Kidney (tissue), 14 donors: ENCODE measurements around the gene NAA11. TPM values are rescaled to one million over a fixed set of nuclear protein-coding genes. Genes with fewer than 3 reads are reported as not detected.

Experiments used
- DNase-seq, 5 donors: peaks; one replicate each; pipeline ENCODE4 v3.0.0-alpha.2; 2013 to 2020
- FAIRE-seq: peaks from 2 replicates; lab custom pipeline; 2012; peaks lifted over from hg19 to GRCh38; lab: Jason Lieb, UNC
- H3K27ac ChIP-seq, 2 donors: one replicate each; pipeline ENCODE4 v1.7.0; 2013; ENCODE audit warnings: low read depth in 2 of 2, low read length in 2 of 2, inconsistent platforms in 1 of 2
- H3K27me3 ChIP-seq: one replicate; pipeline ENCODE4 v1.7.1; 2013; ENCODE audit warnings: low read length, inconsistent platforms; ENCODE audit not compliant: control insufficient read depth, insufficient read depth
- H3K36me3 ChIP-seq, 3 donors: one replicate each; pipeline versions ENCODE4 v1.7.0 to v1.7.1; 2013; ENCODE audit warnings: low read length in 3 of 3, control low read depth in 1 of 3, inconsistent platforms in 1 of 3; ENCODE audit not compliant: insufficient read depth in 3 of 3, control insufficient read depth in 2 of 3
- H3K4me1 ChIP-seq, 3 donors: one replicate each; pipeline versions ENCODE4 v1.7.0 to v1.7.1; 2013; ENCODE audit warnings: low read length in 3 of 3, inconsistent platforms in 1 of 3, low read depth in 1 of 3; ENCODE audit not compliant: control insufficient read depth in 2 of 3, insufficient read depth in 2 of 3
- H3K4me3 ChIP-seq, 3 donors: one replicate each; pipeline versions ENCODE4 v1.7.0 to v1.8.1; 2013; ENCODE audit warnings: low read length in 3 of 3, control low read depth in 1 of 3, inconsistent platforms in 1 of 3
- H3K9ac ChIP-seq, 3 donors: one replicate each; pipeline versions ENCODE4 v1.7.0 to v1.7.1; 2013; ENCODE audit warnings: low read length in 3 of 3, control low read depth in 1 of 3, inconsistent platforms in 1 of 3
- H3K9me3 ChIP-seq, 3 donors: one replicate each; pipeline versions ENCODE4 v1.7.0 to v1.7.1; 2013; ENCODE audit warnings: low read length in 3 of 3, control low read depth in 1 of 3, inconsistent platforms in 1 of 3; ENCODE audit not compliant: control insufficient read depth in 2 of 3, insufficient read depth in 1 of 3
- CTCF ChIP-seq: IDR thresholded peaks from 3 replicates; pipeline ENCODE4 v1.5.1; 2012; ENCODE audit warnings: mild to moderate bottlenecking, moderate library complexity, borderline replicate concordance; ENCODE audit not compliant: insufficient read depth; ENCODE audit errors: extremely low read depth
- intact Hi-C: fragments of 100-400 bp; cut with DNase I; formaldehyde crosslinking; loops from one replicate; pipeline ENCODE4 v1.11.1; 2022
- polyA plus RNA-seq: library from polyadenylated mRNA; stranded (reverse); fragments of 350-450 nt; fragmentation: Illumina TruSeq; extraction: RNeasy Lipid Tissue Mini Kit (QIAGEN cat#74804); gene quantifications from one replicate; pipeline ENCODE4 v1.2.3, GENCODE V29; 2014; ENCODE audit warnings: low read depth, low replicate concordance; ENCODE audit not compliant: insufficient read depth
- total RNA-seq: library from RNA; stranded (reverse); fragmentation: NEBNext Ultra II Directional; extraction: Animal tissue kit (Norgen Biotek cat#: 25700); gene quantifications from one replicate; pipeline ENCODE4 v1.2.1, GENCODE V29; 2021
- donor health status: control.
- donor health status: control.
- donor health status: control.
- donor health status: control.
- donor health status: control.
- donor health status: DM: yes; HTN: yes; CAD: no.
- donor health status: Normal renal cell carcinoma (clear cell type).

NAA11 gene
- total and polyA plus RNA-seq, 2 donors from 2014 or later: not detected

GRCh38 chr4:79272761-79273160 is 53.1 kb downstream of the NAA11 start:
- H3K4me1 ChIP-seq: no peaks in the 10 kb centered on the region
- FAIRE-seq: no peak
- no peaks in the 10 kb centered on the region for H3K27me3 ChIP-seq
- no peak overlapping the region for H3K4me3 ChIP-seq
- no peak overlapping the region for H3K27ac ChIP-seq
- TF ChIP-seq CTCF: no peak
- intact Hi-C loops: no loop called here
- no peaks in the 10 kb centered on the region for H3K36me3 ChIP-seq
- DNase-seq: no peak
- H3K9ac ChIP-seq: no peak overlapping the region
- no peaks in the 10 kb centered on the region for H3K9me3 ChIP-seq

GRCh38 chr4:79272126-79272525 is 53.7 kb downstream of the NAA11 start:
- no peak for FAIRE-seq
- intact Hi-C loops: no loop called here
- TF ChIP-seq CTCF: no peak

GRCh38 chr4:79267671-79268070 is 58.2 kb downstream of the NAA11 start:
- TF ChIP-seq CTCF: no peak
- no peaks in the 10 kb centered on the region for H3K4me1 ChIP-seq
- DNase-seq (no peak), FAIRE-seq (no peak)
- no peak overlapping the region for H3K27ac ChIP-seq
- no peaks in the 10 kb centered on the region for H3K27me3 ChIP-seq
- no peaks in the 10 kb centered on the region for H3K36me3 ChIP-seq
- no peak overlapping the region for H3K4me3 ChIP-seq
- intact Hi-C loops: no loop called here
- H3K9ac ChIP-seq: no peak overlapping the region
- no peaks in the 10 kb centered on the region for H3K9me3 ChIP-seq

More at GRCh38 chr4:79272126-79272525, 53.7 kb downstream of the NAA11 start:
- no peaks in the 10 kb centered on the region for H3K4me1 ChIP-seq
- H3K27me3 ChIP-seq: no peaks in the 10 kb centered on the region
- H3K27ac ChIP-seq: no peak overlapping the region
- H3K36me3 ChIP-seq: no peaks in the 10 kb centered on the region
- no peak for DNase-seq
- no peak overlapping the region for H3K4me3 ChIP-seq
- H3K9me3 ChIP-seq: no peaks in the 10 kb centered on the region
- H3K9ac ChIP-seq: no peak overlapping the region

Other genes starting within 250 kb of the NAA11 start
- gene GK2, start 82.2 kb upstream of the NAA11 start, total RNA-seq: not detected
- not detected for gene GK2, start 82.2 kb upstream of the NAA11 start, polyA plus RNA-seq